Neural cell (in vitro differentiated cells): Measurements from ENCODE around the gene SLC35D1. TPM values are rescaled to one million over a fixed set of nuclear protein-coding genes. Genes with fewer than 3 reads are reported as not detected.
A peak's percentile ranks its signal among the peaks of the same experiment; 100 is the strongest.

Experiments used
- H2AFZ ChIP-seq: fragments of 200-600, 300-800 bp; sonication (generic), shearing (Covaris generic); 2 replicates; pipeline ENCODE4 v1.6.0; 2014; ENCODE audit warnings: low read depth, mild to moderate bottlenecking, antibody characterized with exemption, low read length, moderate library complexity
- H3F3A ChIP-seq: fragments of 200-600 bp; shearing (Covaris generic); 2 replicates; pipeline ENCODE4 v1.6.1; 2016; ENCODE audit warnings: mild to moderate bottlenecking, moderate library complexity, mixed read lengths, antibody characterized with exemption, low read length; ENCODE audit not compliant: insufficient read depth, poor library complexity, severe bottlenecking
- H3K27ac ChIP-seq: fragments of 200-600, 300-800 bp; sonication (generic), shearing (Covaris generic); 2 replicates; pipeline ENCODE4 v1.5.1; 2014; ENCODE audit warnings: mild to moderate bottlenecking, low read length, moderate library complexity
- H3K27me3 ChIP-seq: fragments of 300-800, 200-600 bp; sonication (generic), shearing (Covaris generic); 2 replicates; pipeline ENCODE4 v1.6.0; 2014; ENCODE audit warnings: mild to moderate bottlenecking, low read depth, low read length, moderate library complexity; ENCODE audit not compliant: insufficient read depth
- H3K36me3 ChIP-seq: fragments of 300-800, 200-600 bp; sonication (generic), shearing (Covaris generic); 2 replicates; pipeline ENCODE4 v1.5.1; 2014; ENCODE audit warnings: mild to moderate bottlenecking, antibody characterized with exemption, low read length, moderate library complexity; ENCODE audit not compliant: insufficient read depth
- H3K4me2 ChIP-seq: fragments of 300-800, 200-600 bp; sonication (generic), shearing (Covaris generic); 2 replicates; pipeline ENCODE4 v1.6.0; 2014; ENCODE audit warnings: mild to moderate bottlenecking, low read length
- H3K4me3 ChIP-seq: fragments of 300-800, 200-600 bp; sonication (generic), shearing (Covaris generic); 2 replicates; pipeline ENCODE4 v1.5.1; 2014; ENCODE audit warnings: mild to moderate bottlenecking, low read length, moderate library complexity
- H3K79me2 ChIP-seq: fragments of 200-600 bp; shearing (Covaris generic); replicated peaks from 2 replicates; pipeline ENCODE4 v1.6.0; 2014; ENCODE audit warnings: mild to moderate bottlenecking, low read length, moderate library complexity; ENCODE audit not compliant: insufficient read depth
- H3K9ac ChIP-seq: fragments of 300-800, 200-600 bp; sonication (generic), shearing (Covaris generic); 2 replicates; pipeline ENCODE4 v1.6.1; 2016; ENCODE audit warnings: mild to moderate bottlenecking, low read length, mixed read lengths
- H3K9me2 ChIP-seq: fragments of 200-600 bp; shearing (Covaris generic); 2 replicates; pipeline ENCODE4 v1.6.1; 2016; ENCODE audit warnings: mild to moderate bottlenecking, low read length, mixed read lengths; ENCODE audit not compliant: insufficient read depth
- H3K9me3 ChIP-seq: fragments of 200-600, 300-800 bp; sonication (generic), shearing (Covaris generic); 2 replicates; pipeline ENCODE4 v1.6.1; 2016; ENCODE audit warnings: mild to moderate bottlenecking, mixed run types, low read length, moderate library complexity, mixed read lengths
- H4K20me1 ChIP-seq: fragments of 200-600 bp; shearing (Covaris generic); 2 replicates; pipeline ENCODE4 v1.6.1; 2016; ENCODE audit warnings: mild to moderate bottlenecking, mixed run types; ENCODE audit not compliant: insufficient read depth
- EP300 ChIP-seq: fragments of 450-650 bp; conservative IDR thresholded peaks from 2 replicates; pipeline ENCODE4 v1.6.1; 2014; ENCODE audit warnings: antibody characterized with exemption, mild to moderate bottlenecking, moderate library complexity; ENCODE audit not compliant: poor library complexity, severe bottlenecking
- EZH2 ChIP-seq: fragments of 200-600, 300-800 bp; shearing (Covaris generic), sonication (generic); IDR thresholded peaks from 2 replicates; pipeline ENCODE4 v1.6.1; 2014; ENCODE audit warnings: antibody characterized with exemption, low read length, borderline replicate concordance, mild to moderate bottlenecking; ENCODE audit not compliant: insufficient read depth, poor library complexity, severe bottlenecking
- MXI1 ChIP-seq: fragments of 450-650 bp; conservative IDR thresholded peaks from 2 replicates; pipeline ENCODE4 v1.6.1; 2014; ENCODE audit warnings: antibody characterized with exemption, mild to moderate bottlenecking; ENCODE audit not compliant: poor library complexity, severe bottlenecking
- POLR2AphosphoS5 ChIP-seq: IDR thresholded peaks from 2 replicates; pipeline ENCODE4 v1.6.1; 2012
- RAD21 ChIP-seq: fragments of 450-650 bp; conservative IDR thresholded peaks from 2 replicates; pipeline ENCODE4 v1.6.1; 2014; ENCODE audit warnings: antibody characterized with exemption, mild to moderate bottlenecking, moderate library complexity
- SMC3 ChIP-seq: fragments of 450-650 bp; conservative IDR thresholded peaks from 2 replicates; pipeline ENCODE4 v1.6.1; 2014; ENCODE audit warnings: antibody characterized with exemption, mild to moderate bottlenecking, moderate library complexity; ENCODE audit not compliant: poor library complexity
- TAF1 ChIP-seq: IDR thresholded peaks from 2 replicates; pipeline ENCODE4 v1.6.1; 2012; ENCODE audit warnings: low read depth
- polyA plus RNA-seq: library from polyadenylated mRNA; depleted of rRNA; stranded (reverse); fragments of >200 nt; gene quantifications from 2 replicates; pipeline ENCODE4 v1.2.3, GENCODE V29; 2014
- TF ChIP-seq, protein P1 (sequence below): IDR thresholded peaks from 2 replicates; pipeline ENCODE4 v1.6.1; 2012; ENCODE audit warnings: borderline replicate concordance
- TF ChIP-seq, protein P2 (sequence below): fragments of 450-650 bp; IDR thresholded peaks from 2 replicates; pipeline ENCODE4 v1.5.1; 2014; ENCODE audit warnings: antibody characterized with exemption, mild to moderate bottlenecking, moderate library complexity; ENCODE audit not compliant: poor library complexity, severe bottlenecking

Gene SLC35D1
- polyA plus RNA-seq, 1 donor from 2014 or later: 17.9 TPM

DNA sequence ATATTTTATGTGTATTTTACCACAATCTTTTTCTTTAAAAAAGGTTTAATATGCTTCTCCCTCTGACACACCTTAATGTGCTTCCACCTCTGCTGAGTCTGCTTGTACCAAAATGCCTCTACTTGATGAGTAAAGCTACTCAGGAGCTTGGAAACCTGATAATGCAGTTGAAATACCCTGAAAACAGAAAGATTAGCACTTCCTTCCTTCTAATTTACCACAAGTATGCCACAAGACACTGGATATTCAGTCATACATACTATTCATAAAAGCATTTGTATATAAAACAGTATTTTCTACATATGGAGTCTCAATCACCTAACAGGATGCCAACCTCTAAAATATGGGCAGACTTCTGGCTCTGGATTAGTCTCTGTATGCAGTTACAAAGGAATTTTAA is 55.0 kb downstream of the SLC35D1 start:
- TF ChIP-seq POLR2AphosphoS5 (no peak), EZH2 (no peak)
- H3K4me2 ChIP-seq: no peak overlapping the region
- no peak overlapping the region for H3K27ac ChIP-seq
- no peaks in the 10 kb centered on the region for H3K9me3 ChIP-seq
- no peak overlapping the region for H2AFZ ChIP-seq
- H3K4me3 ChIP-seq: no peak overlapping the region
- H3K79me2 ChIP-seq: no peaks in the 10 kb centered on the region
- H3F3A ChIP-seq: no peaks in the 10 kb centered on the region
- H3K36me3 ChIP-seq: no peaks in the 10 kb centered on the region
- H3K27me3 ChIP-seq: no peaks in the 10 kb centered on the region
- H3K9me2 ChIP-seq: no peaks in the 10 kb centered on the region
- H4K20me1 ChIP-seq: no peaks in the 10 kb centered on the region
- no peak overlapping the region for H3K9ac ChIP-seq

DNA sequence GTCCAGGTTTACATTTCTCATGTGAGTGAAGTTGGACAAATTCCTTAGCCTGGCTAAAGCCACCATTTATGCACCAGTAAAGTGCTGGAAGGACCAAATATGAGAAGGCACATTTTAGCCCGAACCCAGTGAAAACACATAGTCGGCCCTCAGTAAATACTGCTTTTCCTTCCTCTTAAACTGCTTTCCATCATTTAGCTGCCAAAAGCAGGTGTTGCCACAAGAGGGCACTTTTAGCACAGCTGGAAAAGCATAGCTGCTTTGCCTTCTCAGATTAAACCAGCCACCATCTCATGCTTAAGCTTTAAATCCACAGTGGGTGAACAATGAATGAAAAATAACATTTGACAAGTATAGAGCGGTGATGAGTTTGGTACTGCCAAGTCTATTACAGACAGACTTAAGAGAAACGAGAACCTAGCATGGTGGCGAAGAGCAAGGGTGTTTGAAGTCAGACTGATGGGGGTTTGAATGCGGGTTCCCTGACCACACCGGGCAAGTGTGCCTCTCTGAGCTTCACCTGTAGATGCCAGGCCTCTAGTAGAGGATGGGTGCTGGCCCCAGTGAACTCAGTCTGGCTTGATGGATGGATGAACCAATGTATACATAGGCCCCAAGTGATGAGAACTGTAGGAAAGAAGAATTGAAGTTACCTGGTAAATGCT is 57.8 kb downstream of the SLC35D1 start:
- no peaks in the 10 kb centered on the region for H3K9me2 ChIP-seq
- H3K9me3 ChIP-seq: no peaks in the 10 kb centered on the region
- H3K36me3 ChIP-seq: no peaks in the 10 kb centered on the region
- no peak for TF ChIP-seq EZH2
- no peak for TF ChIP-seq TAF1
- TF ChIP-seq, protein P1, sequence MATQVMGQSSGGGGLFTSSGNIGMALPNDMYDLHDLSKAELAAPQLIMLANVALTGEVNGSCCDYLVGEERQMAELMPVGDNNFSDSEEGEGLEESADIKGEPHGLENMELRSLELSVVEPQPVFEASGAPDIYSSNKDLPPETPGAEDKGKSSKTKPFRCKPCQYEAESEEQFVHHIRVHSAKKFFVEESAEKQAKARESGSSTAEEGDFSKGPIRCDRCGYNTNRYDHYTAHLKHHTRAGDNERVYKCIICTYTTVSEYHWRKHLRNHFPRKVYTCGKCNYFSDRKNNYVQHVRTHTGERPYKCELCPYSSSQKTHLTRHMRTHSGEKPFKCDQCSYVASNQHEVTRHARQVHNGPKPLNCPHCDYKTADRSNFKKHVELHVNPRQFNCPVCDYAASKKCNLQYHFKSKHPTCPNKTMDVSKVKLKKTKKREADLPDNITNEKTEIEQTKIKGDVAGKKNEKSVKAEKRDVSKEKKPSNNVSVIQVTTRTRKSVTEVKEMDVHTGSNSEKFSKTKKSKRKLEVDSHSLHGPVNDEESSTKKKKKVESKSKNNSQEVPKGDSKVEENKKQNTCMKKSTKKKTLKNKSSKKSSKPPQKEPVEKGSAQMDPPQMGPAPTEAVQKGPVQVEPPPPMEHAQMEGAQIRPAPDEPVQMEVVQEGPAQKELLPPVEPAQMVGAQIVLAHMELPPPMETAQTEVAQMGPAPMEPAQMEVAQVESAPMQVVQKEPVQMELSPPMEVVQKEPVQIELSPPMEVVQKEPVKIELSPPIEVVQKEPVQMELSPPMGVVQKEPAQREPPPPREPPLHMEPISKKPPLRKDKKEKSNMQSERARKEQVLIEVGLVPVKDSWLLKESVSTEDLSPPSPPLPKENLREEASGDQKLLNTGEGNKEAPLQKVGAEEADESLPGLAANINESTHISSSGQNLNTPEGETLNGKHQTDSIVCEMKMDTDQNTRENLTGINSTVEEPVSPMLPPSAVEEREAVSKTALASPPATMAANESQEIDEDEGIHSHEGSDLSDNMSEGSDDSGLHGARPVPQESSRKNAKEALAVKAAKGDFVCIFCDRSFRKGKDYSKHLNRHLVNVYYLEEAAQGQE: no peak
- TF ChIP-seq POLR2AphosphoS5: no peak
- TF ChIP-seq RAD21: peak; percentile 82
- TF ChIP-seq, protein P2, sequence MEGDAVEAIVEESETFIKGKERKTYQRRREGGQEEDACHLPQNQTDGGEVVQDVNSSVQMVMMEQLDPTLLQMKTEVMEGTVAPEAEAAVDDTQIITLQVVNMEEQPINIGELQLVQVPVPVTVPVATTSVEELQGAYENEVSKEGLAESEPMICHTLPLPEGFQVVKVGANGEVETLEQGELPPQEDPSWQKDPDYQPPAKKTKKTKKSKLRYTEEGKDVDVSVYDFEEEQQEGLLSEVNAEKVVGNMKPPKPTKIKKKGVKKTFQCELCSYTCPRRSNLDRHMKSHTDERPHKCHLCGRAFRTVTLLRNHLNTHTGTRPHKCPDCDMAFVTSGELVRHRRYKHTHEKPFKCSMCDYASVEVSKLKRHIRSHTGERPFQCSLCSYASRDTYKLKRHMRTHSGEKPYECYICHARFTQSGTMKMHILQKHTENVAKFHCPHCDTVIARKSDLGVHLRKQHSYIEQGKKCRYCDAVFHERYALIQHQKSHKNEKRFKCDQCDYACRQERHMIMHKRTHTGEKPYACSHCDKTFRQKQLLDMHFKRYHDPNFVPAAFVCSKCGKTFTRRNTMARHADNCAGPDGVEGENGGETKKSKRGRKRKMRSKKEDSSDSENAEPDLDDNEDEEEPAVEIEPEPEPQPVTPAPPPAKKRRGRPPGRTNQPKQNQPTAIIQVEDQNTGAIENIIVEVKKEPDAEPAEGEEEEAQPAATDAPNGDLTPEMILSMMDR: peak; percentile 82
- TF ChIP-seq MXI1: no peak
- no peak for TF ChIP-seq EP300
- TF ChIP-seq SMC3: peak; percentile 87
- no peaks in the 10 kb centered on the region for H3F3A ChIP-seq
- H2AFZ ChIP-seq: no peak overlapping the region
- H3K27ac ChIP-seq: no peak overlapping the region
- no peaks in the 10 kb centered on the region for H4K20me1 ChIP-seq
- H3K4me3 ChIP-seq: no peak overlapping the region
- no peak overlapping the region for H3K9ac ChIP-seq
- no peaks in the 10 kb centered on the region for H3K27me3 ChIP-seq
- no peak overlapping the region for H3K4me2 ChIP-seq
- H3K79me2 ChIP-seq: no peaks in the 10 kb centered on the region

DNA sequence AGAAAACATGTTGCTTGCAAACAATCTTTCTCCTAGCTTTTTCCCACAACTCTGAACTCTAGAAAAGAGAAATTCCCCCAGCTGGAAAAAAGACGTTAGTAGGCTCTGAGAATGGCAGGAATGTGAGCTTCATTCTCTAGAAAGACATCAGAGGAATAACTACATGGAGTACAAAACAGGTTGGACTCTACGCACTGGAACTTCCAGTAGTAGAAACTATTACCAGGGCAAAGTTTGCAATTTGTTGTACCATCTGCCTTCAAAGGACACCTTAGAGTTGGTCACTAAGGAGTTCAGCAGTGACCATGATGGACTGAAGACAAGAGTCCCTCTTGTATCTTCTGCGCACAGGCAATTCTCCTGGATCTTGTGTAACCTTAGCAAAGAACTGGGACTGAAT is 60.9 kb downstream of the SLC35D1 start:
- no peaks in the 10 kb centered on the region for H3K9me2 ChIP-seq
- H2AFZ ChIP-seq: no peak overlapping the region
- no peaks in the 10 kb centered on the region for H3K36me3 ChIP-seq
- no peak overlapping the region for H3K4me3 ChIP-seq
- H3K9ac ChIP-seq: no peak overlapping the region
- H3K79me2 ChIP-seq: no peaks in the 10 kb centered on the region
- no peak overlapping the region for H3K4me2 ChIP-seq
- TF ChIP-seq POLR2AphosphoS5 (no peak), RAD21 (no peak), EP300 (no peak), EZH2 (no peak), SMC3 (no peak), MXI1 (no peak), TAF1 (no peak)
- TF ChIP-seq, protein P2: no peak
- TF ChIP-seq, protein P1: no peak
- H3F3A ChIP-seq: no peaks in the 10 kb centered on the region
- H3K27ac ChIP-seq: no peak overlapping the region
- H4K20me1 ChIP-seq: no peaks in the 10 kb centered on the region
- H3K9me3 ChIP-seq: no peaks in the 10 kb centered on the region
- no peaks in the 10 kb centered on the region for H3K27me3 ChIP-seq
